HUDEP-2 (cell line): Measurements from ENCODE around the gene SLC1A4.
A peak's percentile ranks its signal among the peaks of the same experiment; 100 is the strongest.

Source experiments
- DNase-seq, 76 experiments: peaks; one replicate each; lab custom pipeline; 2025; ENCODE audit not compliant: unreplicated experiment in 76 of 76; lab: John Stamatoyannopoulos, UW

SLC1A4 gene

DNA sequence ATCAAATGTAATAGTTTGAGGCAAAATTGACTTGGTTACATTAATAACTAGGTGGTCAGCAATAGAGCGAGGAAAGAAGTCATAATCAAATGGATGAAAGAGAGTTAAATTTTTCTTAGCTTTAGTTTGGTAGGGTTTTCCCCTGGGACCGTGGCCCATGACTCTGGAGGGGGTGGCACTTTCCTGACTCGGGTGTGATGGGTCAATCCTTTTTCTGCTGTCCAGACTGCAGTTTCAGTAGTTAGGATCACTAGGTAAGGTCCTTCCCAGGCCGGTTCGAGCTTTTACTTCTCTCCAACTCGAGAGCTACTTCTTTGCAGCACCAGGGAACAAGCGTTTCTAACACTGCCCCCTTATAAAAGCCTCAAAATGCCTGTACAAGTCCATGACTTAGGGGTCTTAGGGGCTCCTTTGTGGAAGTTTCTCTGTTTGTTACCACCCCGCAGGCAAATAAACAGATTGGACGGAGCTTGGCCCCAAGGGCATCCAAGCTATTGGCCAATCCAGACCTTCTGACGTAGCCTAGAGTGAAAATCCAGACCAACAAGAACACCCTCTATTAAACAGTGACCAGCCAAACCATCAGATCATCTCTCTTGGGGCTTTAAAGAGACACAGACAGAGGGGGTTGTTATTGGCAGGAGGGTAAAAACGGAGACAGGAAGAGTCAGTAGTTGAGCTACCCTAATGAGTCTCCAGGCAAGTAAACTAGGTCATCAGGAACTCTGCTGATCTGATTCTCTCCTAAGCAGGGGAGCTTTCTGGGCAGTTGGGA lies 57.6 kb downstream of the SLC1A4 start:
- DNase-seq = no peak

DNA sequence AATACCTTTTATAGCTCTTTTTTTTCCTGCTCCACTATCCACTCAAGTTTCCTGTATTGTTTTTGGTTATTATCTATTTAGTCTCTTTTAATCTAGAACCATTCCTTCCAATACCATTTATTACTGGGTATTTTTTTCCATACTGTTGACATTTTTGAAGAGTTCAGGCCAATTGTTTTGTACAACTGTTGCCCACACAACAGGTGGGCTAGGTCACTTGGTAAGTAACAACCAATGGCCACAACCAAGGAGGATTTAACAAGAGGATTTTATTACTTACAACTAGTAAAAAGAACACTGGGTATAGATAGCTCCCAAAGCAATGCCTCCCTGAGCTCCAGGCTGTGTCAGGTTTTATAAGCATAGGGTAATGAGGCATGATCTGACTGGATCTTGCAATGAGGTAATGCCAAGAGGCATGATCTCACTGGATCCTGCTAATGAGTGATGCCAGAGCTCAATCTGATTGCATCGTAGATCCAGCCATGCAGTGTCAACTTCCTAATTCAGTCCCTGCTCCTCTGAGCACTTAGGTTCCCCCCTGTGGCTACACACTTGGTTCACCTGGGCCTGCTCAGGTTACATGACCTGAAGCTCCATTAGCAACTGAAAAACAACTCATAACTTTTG lies 59.9 kb downstream of the SLC1A4 start:
- DNase-seq = no peak

DNA sequence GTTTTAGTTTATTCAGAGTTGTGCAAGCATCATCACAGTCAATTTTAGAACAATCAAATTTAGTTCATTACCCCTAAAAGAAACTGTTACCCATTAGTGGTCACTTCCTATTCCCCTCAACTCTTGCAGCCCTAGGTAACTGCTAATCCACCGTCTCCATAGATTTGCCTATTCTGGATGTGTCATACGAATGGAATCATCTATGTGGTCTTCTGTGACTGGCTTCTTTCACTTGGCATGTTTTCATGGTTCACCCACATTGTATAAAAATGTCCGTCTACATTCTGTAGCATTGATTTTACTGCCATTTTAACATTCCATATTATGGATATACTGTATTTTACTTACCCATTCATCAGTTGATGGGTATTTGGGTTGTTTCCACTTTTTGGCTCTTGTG lies 61.7 kb downstream of the SLC1A4 start:
- DNase-seq = no peak

DNA sequence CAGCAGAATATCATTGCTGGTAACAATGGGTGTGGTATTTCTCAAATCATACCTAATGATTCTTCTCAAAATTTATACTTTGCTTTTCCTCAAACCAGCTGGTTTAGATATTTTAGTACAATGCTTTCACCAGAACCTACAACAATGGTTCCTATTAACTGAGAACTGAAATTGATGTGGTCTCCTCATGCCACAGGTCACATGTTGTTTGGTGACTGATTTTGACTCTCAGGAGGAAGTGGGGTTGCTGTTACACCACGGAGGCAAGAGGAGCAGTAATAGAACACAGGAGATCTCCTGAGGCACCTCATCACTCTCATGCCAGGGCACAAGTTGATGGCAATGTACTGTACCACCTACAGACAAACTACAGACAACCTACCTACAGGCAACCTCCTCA lies 64.0 kb downstream of the SLC1A4 start:
- DNase-seq = no peak

DNA sequence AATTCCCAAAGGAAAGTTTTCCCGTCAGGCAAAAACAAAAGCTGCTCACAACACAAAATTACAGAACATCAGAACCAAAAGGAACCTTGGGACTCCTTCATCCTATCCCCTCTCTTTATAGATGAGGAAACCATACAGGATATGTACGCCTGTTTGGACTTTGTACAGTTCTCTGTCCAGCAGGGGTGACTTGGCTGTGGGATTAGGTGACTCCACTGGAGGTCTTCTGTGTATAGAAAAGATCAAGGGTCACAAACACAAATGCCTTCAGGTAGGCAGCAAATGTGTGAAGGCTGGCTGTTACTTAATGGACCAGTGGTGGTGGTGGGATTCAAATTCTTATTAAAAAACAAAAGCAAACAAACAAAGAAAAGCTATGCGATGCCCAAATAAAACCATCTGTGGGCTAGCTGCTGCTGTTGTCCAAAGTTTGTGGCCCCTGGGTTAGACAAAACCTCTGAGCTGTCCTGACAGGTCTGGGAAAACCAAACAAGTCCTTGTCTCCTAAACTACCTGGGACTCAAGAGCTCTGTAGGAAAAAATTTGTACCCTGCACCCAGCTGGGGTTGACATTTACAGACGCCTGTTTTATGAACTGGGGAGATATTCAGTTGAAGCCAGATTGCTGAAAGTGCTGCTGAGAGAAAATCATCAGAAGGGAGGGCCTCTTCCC lies 65.7 kb downstream of the SLC1A4 start:
- no peak for DNase-seq

DNA sequence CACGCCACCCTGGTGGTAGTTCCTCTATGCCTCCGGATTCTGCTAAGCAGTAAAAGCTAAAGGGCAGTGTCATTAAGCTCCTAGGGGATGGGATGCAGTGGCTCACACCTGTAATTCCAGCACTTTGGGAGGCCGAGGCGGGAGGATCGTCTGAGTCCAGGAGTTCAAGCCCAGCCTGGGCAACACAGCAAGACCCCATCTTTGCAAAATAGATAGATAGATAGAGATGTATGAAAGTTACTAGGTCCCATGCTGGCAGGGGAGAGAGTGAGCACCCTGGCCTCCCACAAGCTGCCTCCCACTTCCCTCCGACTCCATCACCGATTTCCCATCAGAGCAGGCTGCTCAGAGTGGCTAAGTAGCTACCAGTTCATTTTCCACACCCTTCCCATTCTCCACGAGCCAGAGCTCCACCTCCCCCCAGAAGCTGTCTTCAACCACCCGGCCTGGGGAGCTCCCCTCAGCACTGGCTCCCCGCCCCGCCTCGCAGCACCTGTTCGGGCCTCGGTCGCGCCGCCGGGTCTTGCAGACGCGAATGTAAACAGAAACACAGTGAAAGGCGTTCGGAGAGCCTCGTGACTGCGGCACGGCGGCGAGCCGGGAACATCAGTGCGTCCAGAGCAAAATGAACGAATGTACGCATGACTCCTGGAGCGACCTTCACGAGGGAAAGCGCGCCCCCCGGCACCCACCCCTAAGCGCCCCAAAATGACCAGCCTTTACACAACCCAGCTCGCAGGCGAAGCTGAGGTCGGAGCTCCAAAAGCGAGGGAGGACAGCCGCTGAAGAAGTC lies 66.4 kb downstream of the SLC1A4 start:
- peak in 14 of 76 experiments; percentile 37 to 74 (median 46) for DNase-seq

DNA sequence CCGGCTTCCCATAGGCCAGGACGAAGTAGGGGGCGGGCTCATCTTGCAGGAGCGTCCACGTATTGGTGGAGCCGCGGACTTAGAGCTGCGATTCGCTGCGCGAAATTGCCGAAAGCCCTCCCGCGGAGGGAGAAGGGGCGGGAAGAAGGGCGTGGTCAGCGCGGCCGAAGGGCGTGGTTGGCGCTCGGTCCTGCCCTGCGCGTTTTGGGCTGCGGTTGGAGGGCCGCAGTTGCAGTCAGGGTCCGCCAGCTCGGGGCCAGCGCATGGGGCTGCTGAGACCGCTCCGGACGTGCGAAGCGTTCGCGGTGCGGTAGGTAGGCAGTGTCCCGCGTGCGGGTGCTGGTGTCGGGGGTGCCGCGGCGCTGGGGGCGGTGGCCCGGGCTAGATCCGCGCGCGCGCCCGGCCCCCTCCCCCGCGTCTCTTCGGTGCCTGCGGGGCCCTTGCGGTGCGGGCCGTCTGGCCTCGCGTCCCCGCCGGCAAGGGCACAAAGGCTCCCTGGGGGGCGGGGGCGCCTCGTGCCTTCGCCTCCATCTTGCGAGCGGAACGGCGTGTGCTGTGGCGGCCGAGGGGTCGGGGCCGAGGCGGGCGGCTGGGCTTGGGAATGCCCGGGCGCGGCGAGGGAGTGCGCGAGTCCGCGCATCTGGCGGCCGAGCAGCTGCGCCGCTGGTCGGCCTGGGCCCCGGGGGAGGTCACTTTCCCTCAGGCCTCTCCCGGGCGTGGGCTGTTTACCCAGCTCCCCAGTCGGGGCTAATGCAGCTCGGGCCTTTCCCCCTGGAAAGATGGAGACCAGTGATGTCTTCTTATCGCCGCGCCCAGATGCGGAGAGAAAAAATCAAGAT lies 67.2 kb downstream of the SLC1A4 start, which contains the start of gene CEP68:
Gene CEP68 (plus strand): TSS at position 202 of the 839 bp plus-strand sequence. CDS start 13,029 bp downstream, outside the sequence.
- DNase-seq = peak in 75 of 76 experiments; percentile 11 to 97 (median 92)

DNA sequence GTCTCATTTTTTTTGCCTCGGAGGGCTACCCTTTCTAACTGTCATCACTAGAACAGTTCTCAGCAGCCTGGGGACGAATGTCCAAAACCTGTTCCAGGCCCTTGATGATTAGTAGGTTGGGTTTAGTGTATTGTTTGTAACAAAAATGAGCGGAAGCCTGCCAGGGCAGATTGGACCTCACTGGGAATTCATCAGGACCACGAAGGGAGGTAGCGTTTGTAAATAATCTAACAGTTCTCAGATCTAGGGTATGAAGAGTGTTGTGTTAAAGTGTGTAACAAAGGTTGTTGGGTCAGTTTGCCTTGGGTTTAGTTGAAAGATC lies 67.8 kb downstream of the SLC1A4 start:
- peak in 1 of 76 experiments; percentile 2 for DNase-seq

DNA sequence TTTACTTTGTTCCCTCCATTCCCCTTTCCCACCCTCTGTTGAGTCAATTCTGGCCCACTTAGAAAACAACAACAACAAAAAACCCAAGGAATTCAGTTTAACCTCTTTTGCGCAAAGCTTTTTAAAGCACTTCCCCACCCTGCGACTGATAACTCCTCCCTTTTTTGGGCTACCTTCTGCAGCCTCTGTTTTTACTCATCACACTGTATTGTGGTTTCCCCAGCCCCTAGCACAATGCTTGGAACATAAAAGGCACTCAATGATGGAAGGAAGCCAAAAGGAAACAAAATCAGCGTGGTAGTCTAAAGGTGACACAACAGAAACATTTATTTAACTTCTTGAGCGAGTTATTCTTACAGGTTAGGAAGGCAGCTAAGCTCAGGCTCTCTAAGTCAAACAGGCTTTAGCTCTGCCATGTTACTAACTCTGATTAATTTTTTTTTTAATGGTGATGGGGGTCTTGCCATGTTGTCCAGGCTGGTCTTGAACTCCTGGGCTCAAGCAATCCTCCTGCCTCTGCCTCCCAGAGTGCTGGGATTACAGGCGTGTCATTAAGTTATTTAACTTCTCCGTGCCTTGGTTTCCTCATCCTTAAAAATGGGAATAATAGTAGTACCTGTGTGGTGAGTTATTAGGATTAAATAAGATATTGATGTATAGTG lies 68.3 kb downstream of the SLC1A4 start:
- DNase-seq = peak in 2 of 76 experiments; percentile 2 to 8

DNA sequence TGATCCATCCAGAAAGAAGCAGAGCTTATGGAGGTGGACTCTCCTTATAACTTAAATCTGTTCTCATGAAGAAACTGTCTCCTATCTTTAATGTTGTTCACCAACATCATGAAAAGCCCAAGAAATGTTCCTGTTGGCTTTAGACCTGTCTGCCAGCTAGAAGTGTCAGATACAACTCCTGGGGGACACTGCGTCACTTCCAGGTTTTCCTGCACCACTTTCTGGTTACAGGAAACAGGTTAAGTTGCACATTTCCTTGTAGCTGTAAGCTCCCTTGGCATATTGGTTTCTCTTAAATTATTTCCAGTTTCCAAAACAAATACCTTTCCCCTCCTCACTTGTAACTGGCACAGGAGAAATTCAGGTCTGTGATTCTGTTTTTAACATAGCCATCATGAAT lies 69.9 kb downstream of the SLC1A4 start:
- no peak for DNase-seq

DNA sequence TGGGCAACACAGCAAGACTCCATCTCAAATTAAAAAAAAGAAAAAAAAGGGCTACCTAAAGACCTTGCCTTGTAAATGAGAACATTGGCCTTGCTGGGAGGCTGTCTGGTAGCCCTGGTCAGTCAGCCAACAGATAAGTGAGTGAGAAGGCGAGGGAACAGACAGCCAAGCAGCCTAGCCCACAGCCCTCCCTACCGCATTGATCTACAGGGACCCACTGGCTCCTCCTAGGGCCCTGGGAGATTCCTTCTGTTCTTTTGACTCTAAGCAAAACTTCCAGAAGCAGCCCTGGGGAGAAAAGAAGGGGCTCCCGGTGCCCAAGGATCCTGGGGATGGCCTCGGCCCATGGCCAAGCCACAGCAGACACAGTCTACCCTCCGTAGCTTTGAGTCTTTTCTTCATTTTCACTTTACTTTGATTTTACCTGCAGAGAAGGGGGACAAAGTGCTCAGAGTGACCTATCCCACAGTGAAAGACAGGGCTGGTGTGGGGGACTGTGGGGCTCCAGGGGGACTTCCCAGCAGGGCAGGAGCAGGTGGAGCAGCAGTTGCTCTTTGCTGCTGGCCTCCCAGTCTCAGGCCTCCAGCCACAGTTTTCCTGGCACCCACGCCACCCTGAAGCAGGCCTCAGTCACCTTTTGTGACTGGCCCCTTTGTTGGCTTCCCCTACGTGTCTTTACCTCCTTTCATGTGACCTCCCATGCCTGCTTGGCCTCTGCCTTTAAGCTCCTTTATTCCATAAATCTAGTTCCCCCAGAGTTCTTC lies 72.1 kb downstream of the SLC1A4 start:
- no peak for DNase-seq

DNA sequence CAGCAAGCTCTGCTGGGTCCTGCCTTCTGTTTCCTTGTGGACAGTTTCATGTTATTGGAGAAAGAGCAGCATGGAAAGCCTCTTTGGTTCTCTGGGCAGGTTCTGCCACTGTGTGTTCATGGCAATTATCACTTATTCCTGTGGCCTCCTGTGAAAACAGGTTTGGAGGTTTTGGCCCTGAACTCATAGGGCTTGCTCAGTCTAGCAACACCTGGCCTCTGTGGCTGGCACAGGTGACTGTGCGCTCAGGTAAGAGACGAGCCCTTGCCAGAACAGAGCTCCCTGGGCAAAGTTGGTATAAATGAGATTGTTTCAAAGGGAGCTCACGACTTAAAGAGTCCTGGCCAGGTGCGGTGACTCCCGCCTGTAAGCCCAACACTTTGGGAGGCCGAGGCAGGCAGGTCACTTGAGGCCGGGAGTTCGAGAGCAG lies 72.7 kb downstream of the SLC1A4 start:
- DNase-seq = no peak

DNA sequence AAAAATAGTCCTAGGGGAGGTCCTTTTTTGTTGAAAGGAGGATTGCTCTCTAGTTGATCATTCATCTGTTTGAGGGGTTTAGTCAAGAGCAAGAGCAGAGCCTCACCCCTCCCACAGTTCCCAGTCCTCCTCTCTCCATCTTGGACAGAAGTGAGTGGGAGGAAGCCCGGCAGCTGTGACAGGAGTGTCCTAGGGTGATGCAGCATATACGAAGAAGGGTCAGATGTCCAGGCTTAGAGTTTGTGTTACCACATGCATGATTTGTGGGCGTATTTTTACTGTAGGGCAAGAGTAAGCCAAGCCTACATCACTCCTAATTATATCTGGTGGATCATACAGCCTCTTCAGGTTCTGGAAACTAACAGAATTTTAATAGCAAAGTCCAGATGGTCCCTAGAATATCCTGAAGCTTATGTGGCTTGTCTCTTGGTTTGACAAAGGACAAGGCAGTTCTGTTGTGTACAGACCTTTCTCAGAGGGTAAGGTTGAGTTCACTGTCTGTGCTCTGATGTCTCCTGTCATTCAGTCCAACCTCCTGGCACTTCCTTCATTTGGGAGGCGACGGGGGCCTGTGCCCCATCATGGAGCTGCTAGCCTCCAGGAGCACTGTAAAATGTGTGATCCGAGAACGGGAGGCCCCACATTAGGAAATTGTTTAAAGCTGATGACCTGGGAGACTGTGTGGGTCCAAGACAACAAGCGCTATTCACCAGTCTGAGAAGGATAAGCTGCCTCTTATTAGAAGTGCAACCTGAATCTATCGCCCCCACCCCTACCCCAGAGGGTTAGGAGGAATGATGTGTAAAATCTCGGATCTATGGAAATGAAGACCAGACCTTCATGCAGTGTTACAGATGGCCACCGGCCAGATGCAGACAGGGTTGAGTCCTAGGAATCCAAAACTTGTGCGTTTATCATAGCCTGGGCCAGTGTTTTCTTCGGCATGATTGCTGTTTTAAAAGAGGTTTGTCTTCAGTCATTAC lies 73.9 kb downstream of the SLC1A4 start:
- DNase-seq = no peak

DNA sequence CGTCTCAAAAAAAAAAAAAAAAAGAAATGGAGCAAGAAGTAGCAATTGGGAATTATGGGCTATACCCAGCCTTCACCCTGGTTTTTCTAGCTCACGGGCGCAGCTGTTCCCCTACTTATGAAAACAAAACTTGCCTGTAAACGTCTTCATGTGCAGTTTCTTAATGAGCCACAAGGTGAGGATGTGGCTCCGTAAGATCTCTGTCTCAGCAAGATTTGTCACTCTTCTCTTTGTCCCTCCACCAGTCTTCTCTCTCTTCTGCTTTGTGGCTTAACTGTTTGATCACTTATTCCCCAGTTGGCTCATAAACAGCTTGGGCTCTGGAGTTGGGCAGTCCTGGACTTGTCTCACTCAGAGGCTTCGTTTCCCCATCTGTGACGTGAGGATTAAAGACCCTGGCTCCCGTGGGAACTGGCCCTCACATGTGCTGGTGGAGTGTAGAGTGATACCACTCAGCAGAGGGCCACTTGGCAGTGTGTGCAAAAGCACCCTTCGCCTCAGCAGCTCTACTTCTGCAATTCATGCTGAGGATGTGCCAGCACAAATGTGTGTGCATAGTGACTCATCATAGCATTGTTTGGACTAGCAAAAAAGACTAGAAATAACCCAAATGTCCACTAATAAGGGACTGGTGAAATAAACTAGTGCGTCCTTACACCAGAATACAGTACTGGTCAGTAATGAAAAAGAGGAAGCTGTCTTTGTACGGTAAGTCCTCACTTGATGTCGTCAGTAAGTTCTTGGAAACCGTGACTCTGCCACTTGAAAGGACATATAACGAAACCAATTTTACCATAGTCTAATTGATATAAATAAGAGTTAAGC lies 75.7 kb downstream of the SLC1A4 start:
- DNase-seq = peak in 69 of 76 experiments; percentile 23 to 84 (median 53)

DNA sequence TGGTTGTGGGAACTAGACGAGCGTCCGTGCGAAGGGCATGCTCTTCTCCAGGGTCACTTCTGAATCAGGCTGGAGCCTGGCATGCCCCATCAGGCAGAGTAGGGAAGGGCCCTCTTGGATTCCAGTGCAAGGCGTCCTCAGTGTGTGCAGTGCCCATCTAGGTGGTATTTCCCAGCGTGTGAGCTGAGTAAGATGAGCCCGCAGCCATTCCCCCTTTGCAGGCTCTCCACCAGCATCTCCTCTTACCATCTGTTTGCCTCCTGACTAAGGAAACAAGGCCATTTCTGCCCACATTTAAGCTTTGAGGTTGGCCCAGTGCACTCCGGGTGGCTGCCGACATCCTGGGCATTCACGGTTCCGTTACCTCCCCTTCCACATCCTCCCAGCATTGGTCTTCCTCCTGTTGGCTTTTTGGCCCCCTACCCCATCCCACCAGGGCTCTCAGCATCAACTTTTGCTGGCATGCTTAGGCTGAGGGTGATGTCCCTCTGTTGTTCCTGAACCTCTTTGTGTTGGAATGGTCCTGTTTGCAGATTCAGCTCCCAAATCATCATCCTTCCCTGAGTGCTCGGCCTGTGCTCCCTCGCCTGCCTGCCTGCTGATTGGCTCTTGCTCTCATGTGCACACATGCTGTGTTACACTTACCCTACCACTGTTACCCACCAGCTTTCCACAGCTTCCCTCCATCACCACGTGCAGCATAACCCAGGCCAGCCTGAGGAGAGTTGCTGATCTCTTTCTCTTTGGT lies 78.8 kb downstream of the SLC1A4 start:
- DNase-seq = no peak

DNA sequence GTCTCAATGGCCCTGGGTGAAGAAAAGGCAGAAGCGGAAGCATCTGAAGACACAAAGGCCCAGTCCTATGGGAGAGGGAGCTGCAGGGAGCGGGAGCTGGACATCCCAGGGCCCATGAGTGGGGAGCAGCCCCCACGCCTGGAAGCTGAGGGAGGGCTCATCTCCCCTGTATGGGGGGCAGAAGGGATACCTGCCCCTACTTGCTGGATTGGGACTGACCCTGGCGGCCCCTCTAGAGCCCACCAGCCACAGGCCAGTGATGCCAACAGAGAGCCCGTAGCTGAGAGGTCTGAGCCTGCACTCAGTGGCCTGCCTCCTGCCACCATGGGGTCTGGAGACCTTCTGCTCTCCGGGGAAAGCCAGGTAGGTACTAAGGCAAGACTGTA lies 80.2 kb downstream of the SLC1A4 start:
- DNase-seq = no peak
